HL-60 (cell line): ENCODE measurements around the gene ZFP64.
"Not testable (repeated sequence)": the region's sequence is repeated elsewhere in the genome, so short reads cannot be mapped to it uniquely, and the experiment has no call there.

Source experiments
- DNase-seq, 2 experiments: peaks; one replicate each; pipeline ENCODE4 v3.0.0-alpha.2; 2010 to 2020; ENCODE audit warnings: low read depth in 1 of 2, low spot score in 1 of 2
- H3K27ac ChIP-seq: fragments of 250-450 bp; sonication (Bioruptor Pico); replicated peaks from 2 replicates; pipeline ENCODE4 v1.5.1; 2020; ENCODE audit warnings: mild to moderate bottlenecking, moderate library complexity
- H3K27me3 ChIP-seq: fragments of 250-450 bp; sonication (Bioruptor Pico); 2 replicates; pipeline ENCODE4 v1.5.1; 2021; ENCODE audit warnings: mild to moderate bottlenecking, moderate library complexity; ENCODE audit not compliant: insufficient read depth, poor library complexity, severe bottlenecking
- H3K4me3 ChIP-seq: replicated peaks from 2 replicates; pipeline ENCODE4 v1.5.1; 2011; ENCODE audit warnings: mild to moderate bottlenecking, control low read depth, low read length; ENCODE audit not compliant: insufficient read depth
- GABPA ChIP-seq: IDR thresholded peaks from 2 replicates; pipeline ENCODE4 v1.6.1; 2012; ENCODE audit warnings: low read depth
- POLR2AphosphoS5 ChIP-seq: IDR thresholded peaks from 2 replicates; pipeline ENCODE4 v1.6.1; 2012; ENCODE audit warnings: low read depth
- SPI1 ChIP-seq: IDR thresholded peaks from 2 replicates; pipeline ENCODE4 v1.6.1; 2012; ENCODE audit warnings: low read depth, mild to moderate bottlenecking, borderline replicate concordance
- TF ChIP-seq, protein P1 (sequence below): IDR thresholded peaks from one replicate; pipeline ENCODE4 v1.5.1; 2011; ENCODE audit warnings: low read length, control low read depth, inconsistent platforms; ENCODE audit not compliant: insufficient read depth
- TF ChIP-seq, protein P2 (sequence below): IDR thresholded peaks from 2 replicates; pipeline ENCODE4 v1.6.1; 2012; ENCODE audit warnings: low read depth; ENCODE audit not compliant: insufficient replicate concordance

Gene ZFP64

DNA sequence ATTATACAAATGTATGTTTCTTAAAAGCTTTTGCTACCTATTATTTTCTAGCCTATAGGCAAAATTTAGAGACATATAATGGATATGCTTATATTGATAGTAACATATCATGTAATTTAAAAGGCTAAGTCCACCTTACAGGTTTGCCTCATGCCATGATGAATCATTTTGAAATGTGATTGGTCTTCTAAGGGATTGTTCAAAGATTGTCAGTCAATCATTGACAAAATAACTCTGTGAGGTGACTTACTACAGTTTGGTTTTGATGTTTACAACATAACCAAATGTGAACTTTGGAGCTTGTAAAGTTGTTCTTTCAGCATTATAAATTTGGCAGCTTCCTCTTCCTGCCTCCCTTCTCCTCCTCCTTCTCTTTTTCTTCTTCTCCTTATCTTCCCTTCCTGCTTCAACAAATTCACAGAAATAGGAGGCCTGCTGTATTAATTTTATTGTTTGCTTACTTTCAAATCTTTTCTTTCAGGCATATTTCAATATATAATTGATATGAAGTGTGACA, 39.7 kb upstream of the ZFP64 start:
- no peak overlapping the region for H3K27ac ChIP-seq
- no peak overlapping the region for H3K4me3 ChIP-seq
- H3K27me3 ChIP-seq = no peaks in the 10 kb centered on the region
- DNase-seq = no peak
- TF ChIP-seq GABPA (no peak), SPI1 (no peak), POLR2AphosphoS5 (no peak)
- TF ChIP-seq, protein P1, sequence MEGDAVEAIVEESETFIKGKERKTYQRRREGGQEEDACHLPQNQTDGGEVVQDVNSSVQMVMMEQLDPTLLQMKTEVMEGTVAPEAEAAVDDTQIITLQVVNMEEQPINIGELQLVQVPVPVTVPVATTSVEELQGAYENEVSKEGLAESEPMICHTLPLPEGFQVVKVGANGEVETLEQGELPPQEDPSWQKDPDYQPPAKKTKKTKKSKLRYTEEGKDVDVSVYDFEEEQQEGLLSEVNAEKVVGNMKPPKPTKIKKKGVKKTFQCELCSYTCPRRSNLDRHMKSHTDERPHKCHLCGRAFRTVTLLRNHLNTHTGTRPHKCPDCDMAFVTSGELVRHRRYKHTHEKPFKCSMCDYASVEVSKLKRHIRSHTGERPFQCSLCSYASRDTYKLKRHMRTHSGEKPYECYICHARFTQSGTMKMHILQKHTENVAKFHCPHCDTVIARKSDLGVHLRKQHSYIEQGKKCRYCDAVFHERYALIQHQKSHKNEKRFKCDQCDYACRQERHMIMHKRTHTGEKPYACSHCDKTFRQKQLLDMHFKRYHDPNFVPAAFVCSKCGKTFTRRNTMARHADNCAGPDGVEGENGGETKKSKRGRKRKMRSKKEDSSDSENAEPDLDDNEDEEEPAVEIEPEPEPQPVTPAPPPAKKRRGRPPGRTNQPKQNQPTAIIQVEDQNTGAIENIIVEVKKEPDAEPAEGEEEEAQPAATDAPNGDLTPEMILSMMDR = no peak
- TF ChIP-seq, protein P2, sequence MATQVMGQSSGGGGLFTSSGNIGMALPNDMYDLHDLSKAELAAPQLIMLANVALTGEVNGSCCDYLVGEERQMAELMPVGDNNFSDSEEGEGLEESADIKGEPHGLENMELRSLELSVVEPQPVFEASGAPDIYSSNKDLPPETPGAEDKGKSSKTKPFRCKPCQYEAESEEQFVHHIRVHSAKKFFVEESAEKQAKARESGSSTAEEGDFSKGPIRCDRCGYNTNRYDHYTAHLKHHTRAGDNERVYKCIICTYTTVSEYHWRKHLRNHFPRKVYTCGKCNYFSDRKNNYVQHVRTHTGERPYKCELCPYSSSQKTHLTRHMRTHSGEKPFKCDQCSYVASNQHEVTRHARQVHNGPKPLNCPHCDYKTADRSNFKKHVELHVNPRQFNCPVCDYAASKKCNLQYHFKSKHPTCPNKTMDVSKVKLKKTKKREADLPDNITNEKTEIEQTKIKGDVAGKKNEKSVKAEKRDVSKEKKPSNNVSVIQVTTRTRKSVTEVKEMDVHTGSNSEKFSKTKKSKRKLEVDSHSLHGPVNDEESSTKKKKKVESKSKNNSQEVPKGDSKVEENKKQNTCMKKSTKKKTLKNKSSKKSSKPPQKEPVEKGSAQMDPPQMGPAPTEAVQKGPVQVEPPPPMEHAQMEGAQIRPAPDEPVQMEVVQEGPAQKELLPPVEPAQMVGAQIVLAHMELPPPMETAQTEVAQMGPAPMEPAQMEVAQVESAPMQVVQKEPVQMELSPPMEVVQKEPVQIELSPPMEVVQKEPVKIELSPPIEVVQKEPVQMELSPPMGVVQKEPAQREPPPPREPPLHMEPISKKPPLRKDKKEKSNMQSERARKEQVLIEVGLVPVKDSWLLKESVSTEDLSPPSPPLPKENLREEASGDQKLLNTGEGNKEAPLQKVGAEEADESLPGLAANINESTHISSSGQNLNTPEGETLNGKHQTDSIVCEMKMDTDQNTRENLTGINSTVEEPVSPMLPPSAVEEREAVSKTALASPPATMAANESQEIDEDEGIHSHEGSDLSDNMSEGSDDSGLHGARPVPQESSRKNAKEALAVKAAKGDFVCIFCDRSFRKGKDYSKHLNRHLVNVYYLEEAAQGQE = no peak

DNA sequence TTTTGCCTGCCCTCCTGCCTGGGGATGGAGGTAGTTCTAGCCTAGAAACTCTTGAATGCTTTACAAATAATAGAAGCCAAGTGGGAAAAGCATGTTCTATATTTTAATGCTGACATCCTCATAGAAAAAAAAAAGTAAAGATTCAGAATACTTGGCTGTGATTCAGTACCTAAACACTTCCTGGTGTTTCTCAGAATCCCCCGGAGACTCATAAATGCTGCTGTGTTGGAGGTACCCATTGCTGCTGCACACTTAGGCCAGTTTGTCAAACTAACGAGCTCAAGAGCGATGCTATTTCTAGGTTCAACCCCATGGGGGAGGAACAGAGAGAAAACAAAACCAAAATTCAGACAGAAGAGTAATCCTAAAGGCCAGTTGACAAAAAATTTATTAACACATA, 38.8 kb upstream of the ZFP64 start:
- TF ChIP-seq, protein P2 = no peak
- TF ChIP-seq POLR2AphosphoS5 (no peak), SPI1 (no peak), GABPA (no peak)
- TF ChIP-seq, protein P1 = no peak
- DNase-seq = no peak
- Histone ChIP-seq H3K4me3 (no peak overlapping the region), H3K27ac (no peak overlapping the region), H3K27me3 (no peaks in the 10 kb centered on the region)

DNA sequence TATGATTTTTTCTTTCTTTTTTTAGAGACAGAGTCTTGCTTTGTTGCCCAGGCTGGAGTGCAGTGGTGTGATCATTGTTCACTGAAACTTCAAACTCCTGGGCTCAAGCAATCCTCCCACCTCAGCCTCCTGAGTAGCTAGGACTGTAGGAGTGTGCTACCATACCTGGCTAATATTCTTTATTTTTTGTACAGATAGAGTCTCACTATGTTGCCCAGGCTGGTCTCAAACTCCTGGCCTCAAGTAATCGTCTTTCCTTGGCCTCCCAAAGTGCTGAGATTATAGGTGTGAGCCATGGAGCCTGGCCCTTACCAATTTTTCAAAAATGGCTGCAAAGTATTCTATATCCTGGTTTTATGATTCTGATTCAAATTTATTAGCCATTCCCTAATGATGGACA, 37.8 kb upstream of the ZFP64 start:
- not testable (repeated sequence) for DNase-seq, H3K4me3 ChIP-seq, H3K27ac ChIP-seq, H3K27me3 ChIP-seq

DNA sequence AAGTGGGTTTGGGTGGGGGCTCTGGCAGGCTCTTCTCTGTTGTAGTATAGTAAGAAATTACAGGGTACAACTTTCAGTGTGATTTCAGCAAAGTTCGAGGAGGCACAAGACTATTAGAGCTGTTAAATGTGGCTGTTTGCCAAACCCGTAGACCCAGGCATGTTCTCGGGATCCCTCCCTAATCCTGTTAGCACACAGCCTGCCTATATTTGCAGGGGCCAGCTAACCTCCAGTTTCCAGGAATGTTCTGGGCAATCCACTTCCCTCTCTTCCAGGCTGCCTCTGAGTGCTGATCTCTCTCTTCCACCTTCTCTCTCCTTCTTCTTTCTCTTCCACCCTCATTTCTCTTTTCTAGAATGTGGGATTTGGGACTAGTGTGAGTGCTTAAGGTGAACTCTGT, 34.8 kb upstream of the ZFP64 start:
- Histone ChIP-seq H3K27ac (no peak overlapping the region), H3K27me3 (no peaks in the 10 kb centered on the region), H3K4me3 (no peak overlapping the region)
- no peak for DNase-seq
- no peak for TF ChIP-seq POLR2AphosphoS5

DNA sequence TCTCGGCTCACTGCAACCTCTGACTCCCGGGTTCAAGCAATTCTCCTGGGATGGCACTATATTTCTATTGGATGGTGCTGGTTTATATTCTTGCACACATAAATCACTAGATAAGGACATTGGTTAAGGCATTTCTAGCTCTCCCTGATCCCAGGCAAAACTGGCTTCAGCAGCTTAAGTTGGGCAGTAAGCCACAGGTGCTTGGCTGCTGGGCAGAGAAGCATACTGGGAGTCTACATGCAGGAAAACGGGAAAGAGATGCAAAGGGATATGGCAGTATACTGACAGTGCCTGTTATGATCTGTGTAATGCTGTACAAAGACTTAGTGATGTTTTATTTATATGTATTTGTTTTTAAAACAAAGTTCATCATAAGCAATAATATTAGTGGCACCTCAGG, 33.3 kb upstream of the ZFP64 start:
- no peak overlapping the region for H3K27ac ChIP-seq
- H3K27me3 ChIP-seq = no peaks in the 10 kb centered on the region
- no peak for TF ChIP-seq GABPA
- no peak for TF ChIP-seq SPI1
- TF ChIP-seq, protein P1 = no peak
- TF ChIP-seq, protein P2 = no peak
- no peak for TF ChIP-seq POLR2AphosphoS5
- H3K4me3 ChIP-seq = no peak overlapping the region
- DNase-seq = no peak

DNA sequence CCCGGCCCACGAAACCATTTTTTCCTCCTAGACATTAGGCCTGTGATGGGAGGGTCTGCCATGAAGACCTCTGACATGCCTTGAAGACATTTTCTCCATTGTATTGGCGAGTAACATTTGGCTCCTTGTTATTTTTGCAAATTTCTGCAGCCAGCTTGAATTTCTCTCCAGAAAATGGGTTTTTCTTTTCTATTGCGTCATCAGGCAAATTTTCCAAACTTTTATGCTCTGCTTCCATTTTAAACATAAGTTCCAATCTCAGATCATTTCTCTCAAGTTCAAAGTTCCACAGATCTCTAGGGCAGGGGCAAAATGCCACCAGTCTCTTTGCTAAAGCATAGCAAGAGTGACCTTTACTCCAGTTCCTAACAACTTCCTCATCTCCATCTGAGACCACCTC, 29.8 kb upstream of the ZFP64 start:
- not testable (repeated sequence) for H3K4me3 ChIP-seq, H3K27me3 ChIP-seq, DNase-seq, H3K27ac ChIP-seq
